Measurements from ENCODE around the gene VWDE. TPM values are rescaled to one million over a fixed set of nuclear protein-coding genes. Genes with fewer than 3 reads are reported as not detected.
A peak's percentile ranks its signal among the peaks of the same experiment; 100 is the strongest.

The VWDE gene
- total and polyA plus RNA-seq, 2 experiments from 2014 or later = not detected

DNA sequence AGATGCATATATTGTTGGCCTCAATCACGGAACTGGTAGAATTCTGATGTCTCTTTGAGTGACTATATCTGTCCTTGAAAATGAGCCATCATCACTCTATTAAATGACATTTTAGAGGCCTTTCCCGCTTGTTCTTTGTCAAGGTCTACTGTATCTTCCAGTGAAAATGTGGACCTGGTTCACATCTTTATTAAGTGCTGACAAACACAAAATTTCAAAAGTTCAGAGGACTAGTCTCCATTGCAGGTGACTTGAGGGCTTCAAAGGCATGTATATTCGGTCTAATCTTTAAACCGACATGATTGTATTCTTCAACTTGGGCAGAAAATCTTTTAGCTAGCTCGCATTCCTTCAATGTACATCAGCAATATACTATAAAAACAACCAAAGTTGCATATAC, 36.6 kb upstream of the VWDE start:
- 55 to 63% methylated on average over 5 of the region's 5 CpGs for WGBS, 2 experiments (ENCODE audit: low coverage in 1 of 2, low lambda C conversion rate in 2 of 2, missing lambda C conversion rate in 2 of 2)
- in situ Hi-C loops (cut with MboI) = no loop called here
- no peaks in the 10 kb centered on the region for H4K20me1 ChIP-seq (ENCODE audit: insufficient read depth)

GRCh38 chr7:12436896-12437535, 33.4 kb upstream of the VWDE start:
- Histone ChIP-seq H3K36me3 (ENCODE audit: low read depth) (no peaks in the 10 kb centered on the region), H3K4me1 (ENCODE audit: insufficient read depth) (0 out of 2 replicates have a peak, but pooled peaks cover 6% of the 10 kb centered on the region), H4K20me1 (ENCODE audit: insufficient read depth) (no peaks in the 10 kb centered on the region), H3K9me3 (ENCODE audit: low read depth) (no peaks in the 10 kb centered on the region), H3K79me2 (ENCODE audit: insufficient read depth) (no peaks in the 10 kb centered on the region), H2AFZ (peak overlapping the region; percentile 42; the same call in 1 of the 2 replicates), H3F3A (ENCODE audit: insufficient read depth) (no peaks in the 10 kb centered on the region), H3K9me2 (ENCODE audit: insufficient read depth) (no peaks in the 10 kb centered on the region), H3K4me2 (ENCODE audit: unreplicated experiment) (peak overlapping the region; percentile 55), H3K9ac (no peak overlapping the region), H3K27me3 (replicated peaks; ENCODE audit: insufficient read depth) (no peaks in the 10 kb centered on the region; the same call in 1 of the 2 replicates), H3K27ac (no peak overlapping the region), H3K4me3 (no peak overlapping the region)
- whole genome bisulfite sequencing, 2 experiments (ENCODE audit: low coverage in 1 of 2, low lambda C conversion rate in 2 of 2, missing lambda C conversion rate in 2 of 2) = 6 to 8% methylated on average over 7 of the region's 7 CpGs
- TF ChIP-seq EZH2 (IDR thresholded peaks at IDR 0.05; ENCODE audit: insufficient read depth, poor library complexity, severe bottlenecking) = no peak
- no peak for TF ChIP-seq EZH2phosphoT487 (IDR thresholded peaks at IDR 0.05; ENCODE audit: insufficient read depth, low read depth)
- peak; percentile 81 for DNase-seq
- in situ Hi-C loops (cut with MboI) = no loop called here

More for the DNA sequence above, 36.6 kb upstream of the VWDE start:
- H3K79me2 ChIP-seq (ENCODE audit: insufficient read depth) = no peaks in the 10 kb centered on the region
- H3K4me3 ChIP-seq = no peak overlapping the region
- H3K27me3 ChIP-seq (replicated peaks; ENCODE audit: insufficient read depth) = no peaks in the 10 kb centered on the region; the same call in 1 of the 2 replicates
- H3K9ac ChIP-seq = no peak overlapping the region
- H3F3A ChIP-seq (ENCODE audit: insufficient read depth) = no peaks in the 10 kb centered on the region
- no peaks in the 10 kb centered on the region for H3K9me2 ChIP-seq (ENCODE audit: insufficient read depth)
- no peak for TF ChIP-seq EZH2 (IDR thresholded peaks at IDR 0.05; ENCODE audit: insufficient read depth, poor library complexity, severe bottlenecking)
- no peak for TF ChIP-seq EZH2phosphoT487 (IDR thresholded peaks at IDR 0.05; ENCODE audit: insufficient read depth, low read depth)
- no peaks in the 10 kb centered on the region for H3K36me3 ChIP-seq (ENCODE audit: low read depth)
- H3K4me1 ChIP-seq (ENCODE audit: insufficient read depth) = 0 out of 2 replicates have a peak, but pooled peaks cover 6% of the 10 kb centered on the region
- no peak overlapping the region for H3K27ac ChIP-seq
- no peak overlapping the region for H2AFZ ChIP-seq
- H3K9me3 ChIP-seq (ENCODE audit: low read depth) = no peaks in the 10 kb centered on the region
- no peak for DNase-seq
- H3K4me2 ChIP-seq (ENCODE audit: unreplicated experiment) = no peak overlapping the region

DNA sequence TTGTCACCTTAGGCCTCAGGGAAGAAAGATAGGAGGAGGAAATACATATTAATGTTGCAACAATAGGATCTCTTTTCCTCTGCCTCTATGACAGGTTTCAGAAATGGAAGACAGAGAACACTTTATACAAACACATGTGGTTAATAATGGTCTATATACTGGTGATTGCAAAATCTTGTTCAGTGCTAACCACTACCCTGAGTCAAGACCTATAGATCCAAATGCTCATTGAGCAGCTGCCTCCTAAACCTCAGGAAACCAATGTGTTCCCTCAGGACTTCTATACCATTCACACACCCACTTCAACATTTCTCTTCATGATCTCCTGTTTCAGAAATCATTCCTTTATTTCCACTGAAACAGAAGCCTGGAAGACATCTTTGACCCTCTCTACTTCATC, 32.5 kb upstream of the VWDE start:
- Histone ChIP-seq H4K20me1 (ENCODE audit: insufficient read depth) (no peaks in the 10 kb centered on the region), H2AFZ (no peak overlapping the region), H3K27me3 (replicated peaks; ENCODE audit: insufficient read depth) (no peaks in the 10 kb centered on the region; the same call in 1 of the 2 replicates), H3K79me2 (ENCODE audit: insufficient read depth) (no peaks in the 10 kb centered on the region), H3K36me3 (ENCODE audit: low read depth) (no peaks in the 10 kb centered on the region), H3K4me2 (ENCODE audit: unreplicated experiment) (no peak overlapping the region), H3K9me3 (ENCODE audit: low read depth) (no peaks in the 10 kb centered on the region), H3K4me3 (no peak overlapping the region), H3F3A (ENCODE audit: insufficient read depth) (no peaks in the 10 kb centered on the region), H3K27ac (no peak overlapping the region), H3K9me2 (ENCODE audit: insufficient read depth) (no peaks in the 10 kb centered on the region), H3K4me1 (ENCODE audit: insufficient read depth) (0 out of 2 replicates have a peak, but pooled peaks cover 6% of the 10 kb centered on the region), H3K9ac (no peak overlapping the region)
- in situ Hi-C loops (cut with MboI) = no loop called here
- no peak for DNase-seq
- no peak for TF ChIP-seq EZH2 (IDR thresholded peaks at IDR 0.05; ENCODE audit: insufficient read depth, poor library complexity, severe bottlenecking)
- TF ChIP-seq EZH2phosphoT487 (IDR thresholded peaks at IDR 0.05; ENCODE audit: insufficient read depth, low read depth) = no peak

- H3K9me2 ChIP-seq (ENCODE audit: insufficient read depth) = no peaks in the 10 kb centered on the region
- no peak overlapping the region for H3K9ac ChIP-seq
- H4K20me1 ChIP-seq (ENCODE audit: insufficient read depth) = no peaks in the 10 kb centered on the region
- H3F3A ChIP-seq (ENCODE audit: insufficient read depth) = no peaks in the 10 kb centered on the region
- H3K27ac ChIP-seq = no peak overlapping the region
- H3K36me3 ChIP-seq (ENCODE audit: low read depth) = no peaks in the 10 kb centered on the region
- H3K4me3 ChIP-seq = no peak overlapping the region
- no peaks in the 10 kb centered on the region for H3K27me3 ChIP-seq (replicated peaks; ENCODE audit: insufficient read depth)
- peak; percentile 23 for DNase-seq
- in situ Hi-C loops (cut with MboI) = no loop called here
- H3K4me2 ChIP-seq (ENCODE audit: unreplicated experiment) = no peak overlapping the region
- no peak overlapping the region for H2AFZ ChIP-seq
- H3K79me2 ChIP-seq (ENCODE audit: insufficient read depth) = no peaks in the 10 kb centered on the region
- H3K4me1 ChIP-seq (ENCODE audit: insufficient read depth) = 0 out of 2 replicates have a peak, but pooled peaks cover 6% of the 10 kb centered on the region
- no peak for TF ChIP-seq EZH2phosphoT487 (IDR thresholded peaks at IDR 0.05; ENCODE audit: insufficient read depth, low read depth)
- no peak for TF ChIP-seq EZH2 (IDR thresholded peaks at IDR 0.05; ENCODE audit: insufficient read depth, poor library complexity, severe bottlenecking)
- H3K9me3 ChIP-seq (ENCODE audit: low read depth) = no peaks in the 10 kb centered on the region
These were observed 30.5 kb upstream of the VWDE start for GRCh38 chr7:12434012-12434642.

Data from GM23248 (cell line).